HCT116 (cell line): ENCODE data around the gene FTSJ1. TPM values are rescaled to one million over a fixed set of nuclear protein-coding genes. Genes with fewer than 3 reads are reported as not detected.

Experiments
- ATAC-seq: fragments of 200-7000 bp; cut with Tn5 transposase; 2 replicates; pipeline ENCODE4 v1.9.1; 2020; ENCODE audit warnings: mild to moderate bottlenecking, moderate library complexity
- BruUV-seq: library from RNA; stranded (reverse); fragments of 400-500 nt; replicated peaks from 2 replicates; lab custom pipeline; 2021; lab: Mats Ljungman, UMichigan
- CTCF ChIA-PET: fragments of 300-600 bp; sonication (Branson Sonifier 250); formaldehyde crosslinking; loops from one replicate; lab custom pipeline; 2021; ENCODE audit warnings: antibody characterized with exemption; lab: Charles Lee
- POLR2A ChIA-PET: fragments of 300-600, 350-600 bp; sonication (Branson Sonifier 250); formaldehyde crosslinking; loops from one replicate; lab custom pipeline; 2021; ENCODE audit warnings: antibody characterized with exemption; lab: Charles Lee
- RAD21 ChIA-PET, 2 experiments: fragments of 300-600 bp; sonication (Branson Sonifier 250); formaldehyde crosslinking; loops; one replicate each; lab custom pipeline; 2023; ENCODE audit warnings: low total read pairs in 2 of 2; ENCODE audit not compliant: uncharacterized antibody in 2 of 2, unreplicated experiment in 2 of 2, low non-redundant PET in 1 of 2; lab: Charles Lee
- DNase-seq: peaks from one replicate; pipeline ENCODE4 v3.0.0-alpha.2; 2010; ENCODE audit warnings: low read depth, low spot score
- H2AFZ ChIP-seq: fragments of 200-600 bp; shearing (Covaris generic), sonication (generic); 2 replicates; pipeline ENCODE4 v1.6.1; 2017; ENCODE audit warnings: low read depth, mixed run types, mixed read lengths, antibody characterized with exemption, low read length; ENCODE audit not compliant: poor library complexity, severe bottlenecking
- H3K27ac ChIP-seq: 2 replicates; pipeline ENCODE4 v1.5.1; 2012; ENCODE audit warnings: low read depth, low read length
- H3K27me3 ChIP-seq: fragments of 200-600 bp; sonication (generic); 2 replicates; pipeline ENCODE4 v1.6.1; 2016; ENCODE audit warnings: mixed run types, low read length, mixed read lengths; ENCODE audit not compliant: insufficient read depth
- H3K36me3 ChIP-seq, 2 experiments: fragments of 200-500 bp in 1 of 2; fragments of 200-600 bp in 1 of 2; sonication (Bioruptor generic) in 1 of 2; sonication (generic) in 1 of 2; 2 replicates each; pipeline versions ENCODE4 v1.5.1 to v1.6.1; 2014 to 2016; ENCODE audit warnings: low read length in 2 of 2, inconsistent platforms in 1 of 2, mixed read lengths in 1 of 2, mixed run types in 1 of 2; ENCODE audit not compliant: insufficient read depth in 2 of 2, control insufficient read depth in 1 of 2
- H3K4me1 ChIP-seq, 2 experiments: fragments of 200-600 bp in 1 of 2; sonication (generic) in 1 of 2; 2 replicates each; pipeline versions ENCODE4 v1.5.1 to v1.6.1; 2012 to 2017; ENCODE audit warnings: low read length in 2 of 2, inconsistent platforms in 1 of 2, mild to moderate bottlenecking in 1 of 2, mixed read lengths in 1 of 2, mixed run types in 1 of 2, moderate library complexity in 1 of 2; ENCODE audit not compliant: insufficient read depth in 2 of 2, control insufficient read depth in 1 of 2
- H3K4me2 ChIP-seq: fragments of 200-600 bp; sonication (generic); 2 replicates; pipeline ENCODE4 v1.6.1; 2017; ENCODE audit warnings: mixed run types, low read length, mixed read lengths
- H3K4me3 ChIP-seq, 2 experiments: fragments of 200-600 bp in 1 of 2; sonication (generic) in 1 of 2; replicated peaks in 1 of 2; 2 replicates each; pipeline ENCODE4 v1.5.1; 2011 to 2016; ENCODE audit warnings: low read length in 2 of 2, control low read depth in 1 of 2, low read depth in 1 of 2, mild to moderate bottlenecking in 1 of 2, mixed read lengths in 1 of 2, mixed run types in 1 of 2
- H3K79me2 ChIP-seq: fragments of 200-600 bp; sonication (generic); 2 replicates; pipeline ENCODE4 v1.6.1; 2017; ENCODE audit warnings: mild to moderate bottlenecking, mixed run types, low read length, moderate library complexity, mixed read lengths; ENCODE audit not compliant: insufficient read depth
- H3K9ac ChIP-seq: fragments of 200-600 bp; sonication (generic); 2 replicates; pipeline ENCODE4 v1.6.1; 2016; ENCODE audit warnings: low read length, mixed read lengths
- H3K9me2 ChIP-seq: fragments of 200-600 bp; sonication (generic), shearing (Covaris generic); 2 replicates; pipeline ENCODE4 v1.6.1; 2017; ENCODE audit warnings: mixed run types, mild to moderate bottlenecking, moderate library complexity; ENCODE audit not compliant: insufficient read depth
- H3K9me3 ChIP-seq, 2 experiments: fragments of 200-500 bp in 1 of 2; fragments of 200-600 bp in 1 of 2; sonication (Bioruptor generic) in 1 of 2; sonication (generic) in 1 of 2; 2 replicates each; pipeline ENCODE4 v1.6.1; 2014 to 2017; ENCODE audit warnings: low read length in 2 of 2, mixed read lengths in 2 of 2, inconsistent platforms in 1 of 2, low read depth in 1 of 2, mild to moderate bottlenecking in 1 of 2, mixed run types in 1 of 2, moderate library complexity in 1 of 2; ENCODE audit not compliant: control insufficient read depth in 1 of 2, insufficient read depth in 1 of 2
- H4K20me1 ChIP-seq: fragments of 200-600 bp; sonication (generic), shearing (Covaris generic); 2 replicates; pipeline ENCODE4 v1.6.1; 2017; ENCODE audit warnings: mixed run types, mild to moderate bottlenecking, moderate library complexity; ENCODE audit not compliant: insufficient read depth
- ATF3 ChIP-seq: IDR thresholded peaks from 2 replicates; pipeline ENCODE4 v1.6.1; 2012
- CBX3 ChIP-seq: IDR thresholded peaks from 2 replicates; pipeline ENCODE4 v1.6.1; 2012; ENCODE audit warnings: low read depth
- CEBPB ChIP-seq: IDR thresholded peaks from 2 replicates; pipeline ENCODE4 v1.6.1; 2012; ENCODE audit warnings: low read depth
- CTCF ChIP-seq, 3 experiments: fragments of 200-600 bp in 1 of 3; sonication (generic) in 1 of 3; IDR thresholded peaks in 2 of 3; conservative IDR thresholded peaks in 1 of 3; 2 replicates each; pipeline ENCODE4 v1.5.1; 2012 to 2017; ENCODE audit warnings: low read depth in 2 of 3, low read length in 2 of 3, antibody characterized with exemption in 1 of 3, borderline replicate concordance in 1 of 3, control low read depth in 1 of 3, mild to moderate bottlenecking in 1 of 3, mixed read lengths in 1 of 3, mixed run types in 1 of 3, moderate library complexity in 1 of 3; ENCODE audit not compliant: insufficient read depth in 1 of 3
- EGR1 ChIP-seq: IDR thresholded peaks from 2 replicates; pipeline ENCODE4 v1.6.1; 2012; ENCODE audit warnings: low read depth
- ELF1 ChIP-seq: IDR thresholded peaks from 2 replicates; pipeline ENCODE4 v1.6.1; 2012; ENCODE audit warnings: low read depth, borderline replicate concordance
- EZH2 ChIP-seq: fragments of 200-600 bp; sonication (generic); IDR thresholded peaks from 2 replicates; pipeline ENCODE4 v1.6.1; 2017; ENCODE audit warnings: antibody characterized with exemption, mixed run types
- FOSL1 ChIP-seq: IDR thresholded peaks from 2 replicates; pipeline ENCODE4 v1.6.1; 2012; ENCODE audit warnings: low read depth
- JUND ChIP-seq: IDR thresholded peaks from 2 replicates; pipeline ENCODE4 v1.6.1; 2012
- MAX ChIP-seq: IDR thresholded peaks from 2 replicates; pipeline ENCODE4 v1.6.1; 2012
- POLR2A ChIP-seq: IDR thresholded peaks from 2 replicates; pipeline ENCODE4 v1.7.0; 2011; ENCODE audit warnings: borderline replicate concordance; ENCODE audit not compliant: insufficient read depth, insufficient read length; ENCODE audit errors: extremely low read depth
- RAD21 ChIP-seq: IDR thresholded peaks from 2 replicates; pipeline ENCODE4 v1.6.1; 2012; ENCODE audit warnings: low read depth, mild to moderate bottlenecking
- SIN3A ChIP-seq: IDR thresholded peaks from 2 replicates; pipeline ENCODE4 v1.6.1; 2012; ENCODE audit warnings: low read depth
- SP1 ChIP-seq: IDR thresholded peaks from 2 replicates; pipeline ENCODE4 v1.6.1; 2012; ENCODE audit warnings: low read depth
- SRF ChIP-seq: IDR thresholded peaks from 2 replicates; pipeline ENCODE4 v1.6.1; 2012; ENCODE audit warnings: low read depth
- TCF7L2 ChIP-seq: IDR thresholded peaks from 2 replicates; pipeline ENCODE4 v1.7.0; 2011; ENCODE audit warnings: borderline replicate concordance, inconsistent platforms; ENCODE audit not compliant: insufficient read depth, insufficient read length; ENCODE audit errors: extremely low read depth
- ZBTB33 ChIP-seq: IDR thresholded peaks from 2 replicates; pipeline ENCODE4 v1.6.1; 2011; ENCODE audit warnings: mild to moderate bottlenecking, low read length, moderate library complexity; ENCODE audit not compliant: insufficient replicate concordance; ENCODE audit errors: extremely low read depth
- ZFX ChIP-seq: fragments of 450-650 bp; IDR thresholded peaks from 2 replicates; pipeline ENCODE4 v1.6.1; 2017
- ZNF274 ChIP-seq: fragments of 200-500 bp; sonication (Bioruptor generic); IDR thresholded peaks from 2 replicates; pipeline ENCODE4 v1.6.1; 2014; ENCODE audit warnings: mild to moderate bottlenecking, low read depth, low read length, inconsistent platforms
- intact Hi-C: fragments of 100-400 bp; cut with micrococcal nuclease; formaldehyde crosslinking; loops from 2 replicates; pipeline ENCODE4 v1.10.0; 2022
- total RNA-seq: library from RNA; stranded (reverse); gene quantifications from one replicate; pipeline ENCODE4 v1.2.1, GENCODE V29; 2021; ENCODE audit not compliant: unreplicated experiment

Gene FTSJ1
- total RNA-seq, 1 experiment from 2014 or later: 64.9 TPM

- Histone ChIP-seq H4K20me1 (no peaks in the 10 kb centered on the region), H3K9me2 (no peaks in the 10 kb centered on the region), H3K4me1 (peaks cover 6 to 18% of the 10 kb centered on the region in 2 experiments; a peak in 3 of 4 replicates), H3K9ac (no peak overlapping the region), H3K27me3 (no peaks in the 10 kb centered on the region), H3K9me3 (no peaks in the 10 kb centered on the region), H2AFZ (no peak overlapping the region), H3K27ac (no peak overlapping the region), H3K4me2 (peak overlapping the region; percentile 25; the same call in 1 of the 2 replicates), H3K36me3 (no peaks in the 10 kb centered on the region), H3K4me3 (no peak overlapping the region), H3K79me2 (no peaks in the 10 kb centered on the region)
- no TSS peak for BruUV-seq
- DNase-seq (no peak), ATAC-seq (no peak)
- ChIA-PET RAD21 (no interaction called here), POLR2A (interaction anchor here (1.3 kb wide), 1 partner anchor 32 kb away, joined by 4 read pairs; the partner anchor contains the start of gene TBC1D25), CTCF (no interaction called here)
- intact Hi-C loops: no loop called here
- TF ChIP-seq TCF7L2: no peak
- no peak for TF ChIP-seq SIN3A
- TF ChIP-seq MAX: no peak
- TF ChIP-seq POLR2A: no peak
- no peak for TF ChIP-seq FOSL1
- no peak for TF ChIP-seq CBX3
- TF ChIP-seq ELF1: no peak
- no peak for TF ChIP-seq RAD21
- no peak for TF ChIP-seq ZNF274
- TF ChIP-seq CEBPB: no peak
- TF ChIP-seq EZH2: no peak
- TF ChIP-seq EGR1: no peak
- no peak for TF ChIP-seq ZFX
- TF ChIP-seq SP1: no peak
- TF ChIP-seq SRF: no peak
- TF ChIP-seq CTCF (IDR thresholded peaks at IDR 0.05 in 2 of 3, conservative IDR thresholded peaks at IDR 0.05 in 1 of 3; ENCODE audit: borderline replicate concordance in 1 of 3, insufficient read depth in 1 of 3, low read depth in 2 of 3, low read length in 2 of 3): no peak
- no peak for TF ChIP-seq JUND
- TF ChIP-seq ZBTB33: no peak
- no peak for TF ChIP-seq ATF3
Measured at GRCh38 chrX:48507246-48507645, 31.2 kb downstream of the FTSJ1 start.
